ENCODE data around the gene CASP4. TPM values are rescaled to one million over a fixed set of nuclear protein-coding genes. Genes with fewer than 3 reads are reported as not detected.

CASP4 gene
- total RNA-seq, 2 experiments from 2014 or later, result 39.6 to 42.9 TPM

GRCh38 chr11:104899226-104899625 is 69.1 kb downstream of the CASP4 start:
- Mint-ChIP-seq H3K9me3 (peaks cover 1% of the 10 kb centered on the region), H3K4me1 (ENCODE audit: low read depth) (peaks cover 30% of the 10 kb centered on the region), H3K27ac (no peak overlapping the region), H3K27me3 (no peaks in the 10 kb centered on the region), H3K4me3 (no peak overlapping the region), H3K36me3 (ENCODE audit: low read depth) (no peaks in the 10 kb centered on the region)
- POLR2A ChIA-PET, result interaction anchor here (1.9 kb wide), 1 partner anchor 9 kb away, joined by 3 read pairs; no protein-coding TSS in a partner anchor
- ATAC-seq, result no peak
- CTCF ChIA-PET, result interaction anchor here (1.2 to 1.4 kb wide), 2 partner anchors 13 to 23 kb away, joined by 3 to 5 read pairs; no protein-coding TSS in a partner anchor
- intact Hi-C loops (cut with micrococcal nuclease), result no loop called here
- no peak for DNase-seq
- no peak for TF ChIP-seq CTCF (IDR thresholded peaks at IDR 0.05)

- no peak for TF ChIP-seq CTCF (IDR thresholded peaks at IDR 0.05)
- Mint-ChIP-seq H3K27me3 (no peaks in the 10 kb centered on the region), H3K27ac (peak overlapping the region; percentile 86), H3K36me3 (ENCODE audit: low read depth) (no peaks in the 10 kb centered on the region), H3K4me3 (peak overlapping the region; percentile 66), H3K4me1 (ENCODE audit: low read depth) (peaks cover 30% of the 10 kb centered on the region), H3K9me3 (peaks cover 1% of the 10 kb centered on the region)
- DNase-seq, result no peak
- POLR2A ChIA-PET, result interaction anchor here (1.9 kb wide), 1 partner anchor 10 kb away, joined by 3 read pairs; no protein-coding TSS in a partner anchor
- CTCF ChIA-PET, result interaction anchor here (1.2 to 2.1 kb wide), 3 partner anchors 13 to 48 kb away, joined by 3 to 5 read pairs (median 5); no protein-coding TSS in a partner anchor
- intact Hi-C loops (cut with micrococcal nuclease), result no loop called here
- no peak for ATAC-seq
Measured at GRCh38 chr11:104898685-104899013, 69.7 kb downstream of the CASP4 start.

GRCh38 chr11:104897891-104898684 is 70.3 kb downstream of the CASP4 start, which contains the start of gene CASP12:
TSS of gene CASP12 (minus strand) at chr11:104898460.
- H3K4me1 Mint-ChIP-seq (ENCODE audit: low read depth), result peaks cover 30% of the 10 kb centered on the region
- H3K4me3 Mint-ChIP-seq, result peak within 1 kb of the TSS; percentile 66
- ATAC-seq (peak; percentile 82), DNase-seq (peak; percentile 16)
- H3K27me3 Mint-ChIP-seq, result no peaks in the 10 kb centered on the region
- H3K36me3 Mint-ChIP-seq (ENCODE audit: low read depth), result no peaks in the 10 kb centered on the region
- TF ChIP-seq CTCF (IDR thresholded peaks at IDR 0.05), result no peak
- peaks cover 1% of the 10 kb centered on the region for H3K9me3 Mint-ChIP-seq
- POLR2A ChIA-PET, result interaction anchor here (1.9 kb wide), 1 partner anchor 10 kb away, joined by 3 read pairs; no protein-coding TSS in a partner anchor
- intact Hi-C loops (cut with micrococcal nuclease), result no loop called here
- CTCF ChIA-PET, result interaction anchor here (1.3 to 2.1 kb wide), 4 partner anchors 11 to 49 kb away, joined by 3 to 5 read pairs (median 3); no protein-coding TSS in a partner anchor
- H3K27ac Mint-ChIP-seq, result peak within 1 kb of the TSS; percentile 86

- DNase-seq (no peak), ATAC-seq (no peak)
- intact Hi-C loops (cut with micrococcal nuclease), result no loop called here
- Mint-ChIP-seq H3K36me3 (ENCODE audit: low read depth) (no peaks in the 10 kb centered on the region), H3K27ac (no peak overlapping the region), H3K27me3 (no peaks in the 10 kb centered on the region), H3K4me1 (ENCODE audit: low read depth) (peaks cover 19% of the 10 kb centered on the region), H3K4me3 (no peak overlapping the region), H3K9me3 (peaks cover 1% of the 10 kb centered on the region)
- ChIA-PET CTCF (interaction anchor here (1.0 to 1.3 kb wide), 2 partner anchors 12 to 51 kb away, joined by 3 to 4 read pairs; no protein-coding TSS in a partner anchor), POLR2A (no interaction called here)
- no peak for TF ChIP-seq CTCF (IDR thresholded peaks at IDR 0.05)
Measured at GRCh38 chr11:104895634-104896033, 72.7 kb downstream of the CASP4 start.

- no peaks in the 10 kb centered on the region for H3K36me3 Mint-ChIP-seq (ENCODE audit: low read depth)
- no peak overlapping the region for H3K4me3 Mint-ChIP-seq
- H3K27me3 Mint-ChIP-seq, result no peaks in the 10 kb centered on the region
- no peak for ATAC-seq
- intact Hi-C loops (cut with micrococcal nuclease), result no loop called here
- TF ChIP-seq CTCF (IDR thresholded peaks at IDR 0.05), result no peak
- H3K4me1 Mint-ChIP-seq (ENCODE audit: low read depth), result peaks cover 19% of the 10 kb centered on the region
- H3K9me3 Mint-ChIP-seq, result no peaks in the 10 kb centered on the region
- POLR2A ChIA-PET, result no interaction called here
- DNase-seq, result no peak
- no peak overlapping the region for H3K27ac Mint-ChIP-seq
- CTCF ChIA-PET, result no interaction called here
Measured at GRCh38 chr11:104893876-104894275, 74.5 kb downstream of the CASP4 start.
